ENCODE results near the gene CLDN7. TPM values are rescaled to one million over a fixed set of nuclear protein-coding genes. Genes with fewer than 3 reads are reported as not detected.
A peak's percentile ranks its signal among the peaks of the same experiment; 100 is the strongest.

Gene CLDN7
- total RNA-seq, 1 experiment from 2014 or later, result 286 TPM

DNA sequence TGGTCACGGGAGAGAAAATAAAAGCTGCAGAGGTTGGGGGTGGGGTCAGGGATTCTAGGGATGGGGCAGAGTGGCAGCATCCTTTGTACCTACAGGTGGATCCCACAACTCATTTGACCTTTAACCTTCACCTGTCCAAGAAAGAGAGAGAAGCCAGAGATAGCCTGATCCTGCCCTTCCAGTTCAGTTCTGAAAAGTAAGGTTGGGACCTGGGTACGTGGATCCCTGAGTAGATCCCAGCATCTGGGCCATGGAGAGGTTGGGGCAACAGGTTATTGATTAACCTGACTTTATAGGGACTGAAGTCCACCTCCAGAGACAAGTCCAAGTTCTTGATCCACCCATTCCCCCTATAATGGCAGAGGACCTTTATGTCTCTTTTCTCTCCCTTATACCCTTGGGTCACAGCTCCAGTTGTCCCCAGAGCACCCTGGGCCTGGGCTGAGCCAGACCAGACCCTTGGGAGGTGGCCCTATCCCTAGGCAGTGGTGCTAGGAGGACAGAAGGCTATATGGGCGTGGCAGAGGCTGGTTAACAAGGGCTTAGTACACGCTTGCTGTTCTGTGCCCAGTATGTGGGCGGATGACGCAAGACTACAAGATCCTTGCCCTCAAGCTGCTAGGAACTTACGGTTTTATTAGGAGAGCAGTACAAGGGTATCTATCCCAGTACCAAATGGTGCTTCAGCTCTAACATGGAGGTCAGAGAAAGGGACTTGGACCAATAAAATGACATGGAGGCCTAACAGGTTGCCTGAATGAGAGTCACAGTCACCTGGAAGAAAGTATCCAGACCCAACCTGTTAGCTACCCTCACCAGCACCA, 3.3 kb downstream of the CLDN7 start:
- Histone ChIP-seq H4K20me1 (ENCODE audit: insufficient read depth) (peaks cover 5% of the 10 kb centered on the region; the same call in 1 of the 2 replicates), H3K9me2 (ENCODE audit: insufficient read depth) (no peaks in the 10 kb centered on the region), H3K9ac (ENCODE audit: low read length) (peak overlapping the region; percentile 36), H3K4me1 (ENCODE audit: control insufficient read depth in 1 of 2, insufficient read depth in 2 of 2, low read length in 2 of 2) (peaks cover 21 to 38% of the 10 kb centered on the region in 2 experiments), H3K36me3 (ENCODE audit: control insufficient read depth in 1 of 2, insufficient read depth in 2 of 2, low read length in 2 of 2) (peaks cover 15 to 32% of the 10 kb centered on the region in 2 experiments), H3K9me3 (ENCODE audit: control insufficient read depth in 1 of 2, insufficient read depth in 1 of 2, low read depth in 1 of 2, low read length in 2 of 2) (no peaks in the 10 kb centered on the region), H3K4me3 (replicated peaks in 1 of 2; ENCODE audit: low read depth in 1 of 2, low read length in 2 of 2) (peak overlapping the region; percentile 4 to 6; a peak in 1 of 4 replicates), H3K79me2 (ENCODE audit: insufficient read depth, low read length) (peaks cover 69% of the 10 kb centered on the region), H3K27ac (ENCODE audit: low read depth, low read length) (peak overlapping the region; percentile 94), H2AFZ (ENCODE audit: low read depth, low read length, poor library complexity, severe bottlenecking) (no peak overlapping the region), H3K4me2 (ENCODE audit: low read length) (peak overlapping the region; percentile 90), H3K27me3 (ENCODE audit: insufficient read depth, low read length) (no peaks in the 10 kb centered on the region)
- DNase-seq (ENCODE audit: low read depth, low spot score) (peak; percentile 62), ATAC-seq (no peak)
- intact Hi-C loops (cut with micrococcal nuclease), result no loop called here
- ChIA-PET POLR2A (interaction anchor here (1.1 to 3.0 kb wide), 4 partner anchors 17 to 55 kb away, joined by 3 to 15 read pairs (median 6); partner anchors contain the start of genes ACADVL, DLG4 and GABARAP), RAD21 (ENCODE audit: low non-redundant PET in 1 of 2, low total read pairs in 2 of 2, uncharacterized antibody in 2 of 2, unreplicated experiment in 2 of 2) (no interaction called here), CTCF (interaction anchor here (0.8 kb wide), 1 partner anchor 38 kb away, joined by 3 read pairs; no protein-coding TSS in a partner anchor)
- BruUV-seq (replicated peaks), result no TSS peak
- no peak for TF ChIP-seq YY1 (IDR thresholded peaks at IDR 0.05; ENCODE audit: extremely low read depth, insufficient replicate concordance, low read depth, low read length)
- TF ChIP-seq EZH2 (IDR thresholded peaks at IDR 0.05), result no peak
- TF ChIP-seq, protein P1, sequence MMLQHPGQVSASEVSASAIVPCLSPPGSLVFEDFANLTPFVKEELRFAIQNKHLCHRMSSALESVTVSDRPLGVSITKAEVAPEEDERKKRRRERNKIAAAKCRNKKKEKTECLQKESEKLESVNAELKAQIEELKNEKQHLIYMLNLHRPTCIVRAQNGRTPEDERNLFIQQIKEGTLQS (IDR thresholded peaks at IDR 0.05), result no peak
- peak; percentile 52; the same call in 1 of the 2 replicates for TF ChIP-seq SP1 (IDR thresholded peaks at IDR 0.05; ENCODE audit: low read depth)
- peak; percentile 93 for TF ChIP-seq CEBPB (IDR thresholded peaks at IDR 0.05; ENCODE audit: low read depth)
- no peak for TF ChIP-seq ZNF274 (IDR thresholded peaks at IDR 0.05; ENCODE audit: low read depth, low read length)
- TF ChIP-seq, protein P2, sequence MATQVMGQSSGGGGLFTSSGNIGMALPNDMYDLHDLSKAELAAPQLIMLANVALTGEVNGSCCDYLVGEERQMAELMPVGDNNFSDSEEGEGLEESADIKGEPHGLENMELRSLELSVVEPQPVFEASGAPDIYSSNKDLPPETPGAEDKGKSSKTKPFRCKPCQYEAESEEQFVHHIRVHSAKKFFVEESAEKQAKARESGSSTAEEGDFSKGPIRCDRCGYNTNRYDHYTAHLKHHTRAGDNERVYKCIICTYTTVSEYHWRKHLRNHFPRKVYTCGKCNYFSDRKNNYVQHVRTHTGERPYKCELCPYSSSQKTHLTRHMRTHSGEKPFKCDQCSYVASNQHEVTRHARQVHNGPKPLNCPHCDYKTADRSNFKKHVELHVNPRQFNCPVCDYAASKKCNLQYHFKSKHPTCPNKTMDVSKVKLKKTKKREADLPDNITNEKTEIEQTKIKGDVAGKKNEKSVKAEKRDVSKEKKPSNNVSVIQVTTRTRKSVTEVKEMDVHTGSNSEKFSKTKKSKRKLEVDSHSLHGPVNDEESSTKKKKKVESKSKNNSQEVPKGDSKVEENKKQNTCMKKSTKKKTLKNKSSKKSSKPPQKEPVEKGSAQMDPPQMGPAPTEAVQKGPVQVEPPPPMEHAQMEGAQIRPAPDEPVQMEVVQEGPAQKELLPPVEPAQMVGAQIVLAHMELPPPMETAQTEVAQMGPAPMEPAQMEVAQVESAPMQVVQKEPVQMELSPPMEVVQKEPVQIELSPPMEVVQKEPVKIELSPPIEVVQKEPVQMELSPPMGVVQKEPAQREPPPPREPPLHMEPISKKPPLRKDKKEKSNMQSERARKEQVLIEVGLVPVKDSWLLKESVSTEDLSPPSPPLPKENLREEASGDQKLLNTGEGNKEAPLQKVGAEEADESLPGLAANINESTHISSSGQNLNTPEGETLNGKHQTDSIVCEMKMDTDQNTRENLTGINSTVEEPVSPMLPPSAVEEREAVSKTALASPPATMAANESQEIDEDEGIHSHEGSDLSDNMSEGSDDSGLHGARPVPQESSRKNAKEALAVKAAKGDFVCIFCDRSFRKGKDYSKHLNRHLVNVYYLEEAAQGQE (IDR thresholded peaks at IDR 0.05; ENCODE audit: low read depth), result no peak
- TF ChIP-seq, protein P3, sequence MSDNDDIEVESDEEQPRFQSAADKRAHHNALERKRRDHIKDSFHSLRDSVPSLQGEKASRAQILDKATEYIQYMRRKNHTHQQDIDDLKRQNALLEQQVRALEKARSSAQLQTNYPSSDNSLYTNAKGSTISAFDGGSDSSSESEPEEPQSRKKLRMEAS (IDR thresholded peaks at IDR 0.05), result peak; percentile 49; the same call in 1 of the 2 replicates
- TF ChIP-seq RAD21 (IDR thresholded peaks at IDR 0.05; ENCODE audit: low read depth), result no peak
- peak; percentile 58 for TF ChIP-seq SIN3A (IDR thresholded peaks at IDR 0.05; ENCODE audit: low read depth)
- TF ChIP-seq TCF7L2 (IDR thresholded peaks at IDR 0.05; ENCODE audit: borderline replicate concordance, extremely low read depth, insufficient read depth, insufficient read length), result no peak
- TF ChIP-seq FOSL1 (IDR thresholded peaks at IDR 0.05; ENCODE audit: low read depth), result no peak
- no peak for TF ChIP-seq CBX3 (IDR thresholded peaks at IDR 0.05; ENCODE audit: low read depth)
- no peak for TF ChIP-seq SRF (IDR thresholded peaks at IDR 0.05; ENCODE audit: low read depth)
- TF ChIP-seq EGR1 (IDR thresholded peaks at IDR 0.05; ENCODE audit: low read depth), result peak; percentile 95
- peak; percentile 22 for TF ChIP-seq POLR2A (IDR thresholded peaks at IDR 0.05; ENCODE audit: borderline replicate concordance, extremely low read depth, insufficient read depth, insufficient read length)
- peak; percentile 48 for TF ChIP-seq POLR2AphosphoS5 (IDR thresholded peaks at IDR 0.05; ENCODE audit: low read depth, low read length)
- TF ChIP-seq EZH2phosphoT487 (IDR thresholded peaks at IDR 0.05; ENCODE audit: borderline replicate concordance), result no peak
- TF ChIP-seq JUND (IDR thresholded peaks at IDR 0.05), result peak; percentile 29; the same call in 1 of the 2 replicates
- no peak for TF ChIP-seq ELF1 (IDR thresholded peaks at IDR 0.05; ENCODE audit: borderline replicate concordance, low read depth)
- TF ChIP-seq ZFX (IDR thresholded peaks at IDR 0.05), result no peak
- TF ChIP-seq, protein P4, sequence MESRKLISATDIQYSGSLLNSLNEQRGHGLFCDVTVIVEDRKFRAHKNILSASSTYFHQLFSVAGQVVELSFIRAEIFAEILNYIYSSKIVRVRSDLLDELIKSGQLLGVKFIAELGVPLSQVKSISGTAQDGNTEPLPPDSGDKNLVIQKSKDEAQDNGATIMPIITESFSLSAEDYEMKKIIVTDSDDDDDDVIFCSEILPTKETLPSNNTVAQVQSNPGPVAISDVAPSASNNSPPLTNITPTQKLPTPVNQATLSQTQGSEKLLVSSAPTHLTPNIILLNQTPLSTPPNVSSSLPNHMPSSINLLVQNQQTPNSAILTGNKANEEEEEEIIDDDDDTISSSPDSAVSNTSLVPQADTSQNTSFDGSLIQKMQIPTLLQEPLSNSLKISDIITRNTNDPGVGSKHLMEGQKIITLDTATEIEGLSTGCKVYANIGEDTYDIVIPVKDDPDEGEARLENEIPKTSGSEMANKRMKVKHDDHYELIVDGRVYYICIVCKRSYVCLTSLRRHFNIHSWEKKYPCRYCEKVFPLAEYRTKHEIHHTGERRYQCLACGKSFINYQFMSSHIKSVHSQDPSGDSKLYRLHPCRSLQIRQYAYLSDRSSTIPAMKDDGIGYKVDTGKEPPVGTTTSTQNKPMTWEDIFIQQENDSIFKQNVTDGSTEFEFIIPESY (IDR thresholded peaks at IDR 0.05; ENCODE audit: extremely low read depth, insufficient replicate concordance, low read length), result no peak

All from HCT116 (cell line).